GM10847 (cell line): ENCODE results near the gene ZSCAN31.

Experiments
- POLR2A ChIP-seq: IDR thresholded peaks from 2 replicates; pipeline ENCODE4 v1.6.1; 2011; ENCODE audit not compliant: insufficient read length; ENCODE audit errors: extremely low read depth

The ZSCAN31 gene

GRCh38 chr6:28355743-28356665 is 20.1 kb upstream of the ZSCAN31 start:
- no peak for TF ChIP-seq POLR2A

GRCh38 chr6:28354688-28355554 is 19.0 kb upstream of the ZSCAN31 start:
- TF ChIP-seq POLR2A, result no peak

DNA sequence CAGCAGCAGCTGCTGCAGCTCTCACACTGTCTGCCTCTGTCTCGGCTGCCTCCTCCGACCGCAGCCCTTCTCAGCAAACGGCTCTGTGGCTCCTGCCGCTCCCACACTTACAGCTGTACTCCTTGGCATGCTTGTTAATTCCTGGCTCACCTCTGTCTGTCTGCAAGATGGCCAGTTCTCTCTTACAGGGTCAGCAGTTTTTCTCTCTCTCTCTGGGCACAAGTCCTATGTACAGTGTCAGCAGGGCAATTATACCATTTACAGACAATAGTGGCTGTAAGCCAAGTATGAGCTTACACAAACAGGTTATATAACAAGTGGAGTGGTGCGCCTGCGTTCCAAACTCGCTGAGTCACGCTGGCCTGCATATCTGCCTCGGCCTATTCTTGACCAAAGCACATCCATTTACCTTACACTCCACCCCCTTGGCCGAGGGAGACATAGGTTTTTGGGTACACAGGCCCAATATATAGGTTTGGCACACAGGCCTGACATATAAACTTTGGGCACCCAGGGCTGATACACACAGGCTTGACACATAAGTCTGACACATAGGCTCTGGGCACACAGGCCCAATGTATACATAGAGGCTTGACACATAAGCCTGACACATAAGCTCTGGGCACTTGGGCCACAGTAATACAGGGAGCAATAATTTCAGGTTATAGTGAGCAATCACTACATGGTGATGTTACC is 18.2 kb upstream of the ZSCAN31 start:
- no peak for TF ChIP-seq POLR2A

- no peak for TF ChIP-seq POLR2A
These were observed 17.4 kb upstream of the ZSCAN31 start for GRCh38 chr6:28353356-28353755.

- no peak for TF ChIP-seq POLR2A
These were observed 15.6 kb upstream of the ZSCAN31 start for GRCh38 chr6:28351493-28351925.

GRCh38 chr6:28351087-28351486 is 15.1 kb upstream of the ZSCAN31 start:
- TF ChIP-seq POLR2A, result no peak

GRCh38 chr6:28349892-28350737 is 14.2 kb upstream of the ZSCAN31 start, which contains the start of gene ZKSCAN3:
Gene ZKSCAN3 (plus strand): TSS chr6:28349947. CDS start chr6:28359587, 9,640 bp downstream.
- peak; percentile 70 for TF ChIP-seq POLR2A

GRCh38 chr6:28349344-28349891 is 13.5 kb upstream of the ZSCAN31 start:
- no peak for TF ChIP-seq POLR2A

- TF ChIP-seq POLR2A, result no peak
These were observed 11.2 kb upstream of the ZSCAN31 start for GRCh38 chr6:28347119-28347518.

- no peak for TF ChIP-seq POLR2A
These were observed 9.3 kb upstream of the ZSCAN31 start for GRCh38 chr6:28345201-28345600.

- TF ChIP-seq POLR2A, result no peak
These were observed 8.1 kb upstream of the ZSCAN31 start for GRCh38 chr6:28343898-28344677.

GRCh38 chr6:28340310-28341095 is 4.6 kb upstream of the ZSCAN31 start:
- no peak for TF ChIP-seq POLR2A
